Smooth muscle cell (in vitro differentiated cells): ENCODE measurements around the gene PRKG1. TPM values are rescaled to one million over a fixed set of nuclear protein-coding genes. Genes with fewer than 3 reads are reported as not detected.

Experiments used
- DNase-seq: peaks from one replicate; lab custom pipeline; 2025; ENCODE audit not compliant: unreplicated experiment; lab: John Stamatoyannopoulos, UW
- H2AFZ ChIP-seq: fragments of 200-600 bp; sonication (generic); 2 replicates; pipeline ENCODE4 v1.6.0; 2016; ENCODE audit warnings: antibody characterized with exemption, low read depth, mild to moderate bottlenecking
- H3F3A ChIP-seq: fragments of 200-600 bp; sonication (generic); 2 replicates; pipeline ENCODE4 v1.6.0; 2017; ENCODE audit warnings: antibody characterized with exemption, low read depth
- H3K27ac ChIP-seq: fragments of 200-600 bp; sonication (generic); 2 replicates; pipeline ENCODE4 v1.5.1; 2016; ENCODE audit warnings: low read depth, mild to moderate bottlenecking
- H3K27me3 ChIP-seq: fragments of 200-600 bp; sonication (generic); 2 replicates; pipeline ENCODE4 v1.6.1; 2016; ENCODE audit warnings: low read depth, mild to moderate bottlenecking
- H3K36me3 ChIP-seq: fragments of 200-600 bp; sonication (generic); 2 replicates; pipeline ENCODE4 v1.5.1; 2016; ENCODE audit warnings: low read depth
- H3K4me1 ChIP-seq: fragments of 200-600 bp; sonication (generic); 2 replicates; pipeline ENCODE4 v1.5.1; 2016; ENCODE audit warnings: low read depth
- H3K4me2 ChIP-seq: fragments of 200-600 bp; sonication (generic); 2 replicates; pipeline ENCODE4 v1.6.0; 2016; ENCODE audit warnings: mild to moderate bottlenecking
- H3K4me3 ChIP-seq: fragments of 200-600 bp; sonication (generic); 2 replicates; pipeline ENCODE4 v1.5.1; 2016; ENCODE audit warnings: mild to moderate bottlenecking
- H3K79me2 ChIP-seq: fragments of 200-600 bp; sonication (generic); 2 replicates; pipeline ENCODE4 v1.6.0; 2016; ENCODE audit warnings: low read depth, mild to moderate bottlenecking
- H3K9ac ChIP-seq: fragments of 200-600 bp; sonication (generic); 2 replicates; pipeline ENCODE4 v1.6.0; 2016; ENCODE audit warnings: low read depth
- H3K9me3 ChIP-seq: fragments of 200-600 bp; sonication (generic); replicated peaks from 2 replicates; pipeline ENCODE4 v1.5.1; 2016; ENCODE audit warnings: low read depth
- H4K20me1 ChIP-seq: fragments of 200-600 bp; sonication (generic); 2 replicates; pipeline ENCODE4 v1.6.0; 2016; ENCODE audit warnings: low read depth
- CTCF ChIP-seq: fragments of 200-600 bp; sonication (generic); IDR thresholded peaks from 2 replicates; pipeline ENCODE4 v1.5.1; 2017; ENCODE audit warnings: borderline replicate concordance, mild to moderate bottlenecking, antibody characterized with exemption; ENCODE audit not compliant: insufficient read depth, poor library complexity, severe bottlenecking
- WGBS: methylation state at CpG from one replicate; pipeline ENCODE4 v1.1.7; 2016; ENCODE audit warnings: low lambda C conversion rate; 5-methylcytosine and 5-hydroxymethylcytosine counted together
- polyA plus RNA-seq: library from polyadenylated mRNA; unstranded; fragments of >200 nt; fragmentation: Nextera tagmentation; extraction: Ambion mirVana; gene quantifications from 2 replicates; pipeline ENCODE4 v1.2.1, GENCODE V29; 2016
- total RNA-seq: library from RNA; depleted of rRNA; stranded (reverse); fragments of >200 nt; gene quantifications from 2 replicates; pipeline ENCODE4 v1.2.3, GENCODE V29; 2014

The PRKG1 gene
- total and polyA plus RNA-seq, 2 experiments from 2014 or later: 7.2 to 13.4 TPM

DNA sequence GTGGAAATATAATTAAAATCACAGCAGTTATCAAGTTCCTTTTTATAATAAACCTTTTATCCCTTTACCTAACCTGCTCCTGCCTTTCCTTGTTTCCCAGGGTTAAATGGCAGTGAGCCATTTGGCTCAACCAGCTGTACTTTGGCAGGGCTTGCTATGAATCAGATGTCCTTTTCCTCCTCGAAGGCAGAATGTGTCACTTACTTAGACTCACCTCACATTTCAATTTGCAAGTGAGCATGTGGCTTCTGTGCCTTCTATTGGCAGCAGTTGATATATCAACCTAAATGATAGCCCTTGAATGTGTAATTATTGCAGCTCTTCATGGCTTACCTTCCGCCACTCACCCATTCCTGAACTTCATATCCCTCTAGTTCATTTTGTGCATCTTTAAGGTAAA lies 323.4 kb downstream of the PRKG1 start:
- H3K36me3 ChIP-seq: no peaks in the 10 kb centered on the region
- no peaks in the 10 kb centered on the region for H3K4me1 ChIP-seq
- DNase-seq: no peak
- no peaks in the 10 kb centered on the region for H3F3A ChIP-seq
- no peaks in the 10 kb centered on the region for H3K9me3 ChIP-seq
- H3K4me2 ChIP-seq: no peak overlapping the region
- no peak for TF ChIP-seq CTCF
- H3K27ac ChIP-seq: no peak overlapping the region
- H4K20me1 ChIP-seq: no peaks in the 10 kb centered on the region
- H3K27me3 ChIP-seq: no peaks in the 10 kb centered on the region
- H3K79me2 ChIP-seq: no peaks in the 10 kb centered on the region
- no peak overlapping the region for H3K9ac ChIP-seq
- WGBS: 88% methylated on average over 2 of the region's 2 CpGs
- no peak overlapping the region for H2AFZ ChIP-seq
- H3K4me3 ChIP-seq: no peak overlapping the region

GRCh38 chr10:51399840-51400239 lies 325.6 kb downstream of the PRKG1 start:
- no peak overlapping the region for H3K9ac ChIP-seq
- no peaks in the 10 kb centered on the region for H3K36me3 ChIP-seq
- no peaks in the 10 kb centered on the region for H4K20me1 ChIP-seq
- 96% methylated on average over 6 of the region's 6 CpGs for WGBS
- no peak overlapping the region for H3K4me2 ChIP-seq
- H3K4me1 ChIP-seq: peaks cover under 1% of the 10 kb centered on the region
- no peak overlapping the region for H3K4me3 ChIP-seq
- no peak for DNase-seq
- H3K79me2 ChIP-seq: no peaks in the 10 kb centered on the region
- no peaks in the 10 kb centered on the region for H3K27me3 ChIP-seq
- H3K9me3 ChIP-seq: no peaks in the 10 kb centered on the region
- no peak overlapping the region for H3K27ac ChIP-seq
- no peak for TF ChIP-seq CTCF
- no peak overlapping the region for H2AFZ ChIP-seq
- H3F3A ChIP-seq: no peaks in the 10 kb centered on the region

- peaks cover 8% of the 10 kb centered on the region for H3K4me1 ChIP-seq
- no peak overlapping the region for H2AFZ ChIP-seq
- H3K36me3 ChIP-seq: no peaks in the 10 kb centered on the region
- H3K4me3 ChIP-seq: no peak overlapping the region
- 91% methylated on average over 8 of the region's 8 CpGs for WGBS
- H3K9me3 ChIP-seq: no peaks in the 10 kb centered on the region
- no peaks in the 10 kb centered on the region for H4K20me1 ChIP-seq
- H3K27ac ChIP-seq: no peak overlapping the region
- no peaks in the 10 kb centered on the region for H3K27me3 ChIP-seq
- no peaks in the 10 kb centered on the region for H3K79me2 ChIP-seq
- H3K4me2 ChIP-seq: no peak overlapping the region
- no peaks in the 10 kb centered on the region for H3F3A ChIP-seq
- H3K9ac ChIP-seq: no peak overlapping the region
- DNase-seq: no peak
- TF ChIP-seq CTCF: no peak
Measured at GRCh38 chr10:51400392-51401096, 326.3 kb downstream of the PRKG1 start.

DNA sequence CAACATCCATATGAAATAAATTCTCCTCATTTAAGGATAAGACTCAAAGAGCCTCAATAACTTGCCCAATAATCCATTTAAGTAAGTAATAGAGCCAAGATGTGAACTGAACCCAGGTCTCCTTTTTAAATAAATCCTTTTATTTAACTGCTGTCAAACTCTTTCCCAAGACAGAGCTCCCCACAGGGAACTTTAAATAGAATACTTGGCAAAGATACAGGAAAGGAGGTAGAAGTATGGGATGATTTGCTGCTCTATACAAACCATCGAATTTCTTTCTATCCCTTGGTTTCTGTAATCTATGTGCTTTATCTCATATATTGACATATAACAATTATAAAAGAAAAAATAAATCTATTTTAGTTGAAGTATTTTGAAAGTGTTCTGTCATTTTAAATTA lies 329.2 kb downstream of the PRKG1 start:
- DNase-seq: no peak
- Histone ChIP-seq H3K36me3 (no peaks in the 10 kb centered on the region), H3K79me2 (no peaks in the 10 kb centered on the region), H3K4me3 (no peak overlapping the region), H3K4me1 (peaks cover 20% of the 10 kb centered on the region), H3K9ac (no peak overlapping the region), H4K20me1 (no peaks in the 10 kb centered on the region), H2AFZ (no peak overlapping the region), H3K4me2 (no peak overlapping the region), H3K27me3 (no peaks in the 10 kb centered on the region), H3K27ac (no peak overlapping the region), H3F3A (no peaks in the 10 kb centered on the region), H3K9me3 (no peaks in the 10 kb centered on the region)
- TF ChIP-seq CTCF: no peak
- WGBS: 96% methylated on average over 1 of the region's 1 CpG
